ENCODE measurements around the gene PPP1R16B.
"Not testable (repeated sequence)": the region's sequence is repeated elsewhere in the genome, so short reads cannot be mapped to it uniquely, and the experiment has no call there.

PPP1R16B gene

DNA sequence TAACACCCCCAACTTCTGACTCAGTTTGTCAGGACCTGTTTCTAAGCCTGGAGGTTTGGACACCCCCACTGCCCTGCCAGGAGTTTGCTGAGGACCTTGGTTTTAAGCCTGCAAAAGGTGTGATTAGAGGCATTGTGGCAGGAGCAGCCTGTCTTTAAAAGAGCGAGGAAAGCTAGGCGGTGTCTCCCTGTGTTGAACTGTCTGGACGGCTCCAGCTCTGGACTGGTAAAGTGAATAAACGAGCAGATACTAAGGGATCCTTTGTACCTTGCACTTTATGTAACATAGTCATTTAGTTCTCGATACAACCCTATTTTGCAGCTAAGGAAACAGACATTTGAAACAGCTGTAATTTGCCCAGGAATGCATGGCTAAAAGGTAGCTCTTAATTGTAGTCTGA lies 135.1 kb downstream of the PPP1R16B start:
- no peak for DNase-seq

DNA sequence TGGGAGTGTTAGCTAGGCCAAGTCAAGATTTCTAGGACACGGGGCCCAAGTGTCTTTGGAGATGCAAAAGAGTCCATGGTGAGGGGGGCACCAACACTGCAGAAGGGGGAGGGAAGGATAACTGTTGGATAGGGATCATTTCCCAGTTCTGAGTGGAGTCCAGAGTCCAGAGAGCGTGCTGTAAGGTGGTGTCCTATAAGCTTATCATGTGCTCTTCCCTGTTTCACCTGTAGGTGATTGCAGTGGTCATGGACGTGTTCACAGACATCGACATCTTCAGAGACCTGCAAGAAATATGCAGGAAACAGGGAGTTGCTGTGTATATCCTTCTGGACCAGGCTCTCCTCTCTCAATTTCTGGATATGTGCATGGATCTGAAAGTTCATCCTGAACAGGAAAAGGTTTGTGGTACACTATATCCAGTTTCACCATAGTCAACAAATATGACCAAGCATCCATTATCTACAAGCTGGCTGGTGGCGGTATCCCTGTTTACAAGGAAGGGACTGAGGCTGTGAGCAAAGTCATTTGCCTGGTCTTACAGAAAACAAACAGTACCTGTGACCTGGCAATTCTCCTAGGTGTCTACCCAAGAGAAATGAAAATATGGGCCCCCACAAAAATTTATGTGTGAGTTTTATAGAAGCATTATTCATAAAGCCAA lies 136.4 kb downstream of the PPP1R16B start:
- no peak for DNase-seq

DNA sequence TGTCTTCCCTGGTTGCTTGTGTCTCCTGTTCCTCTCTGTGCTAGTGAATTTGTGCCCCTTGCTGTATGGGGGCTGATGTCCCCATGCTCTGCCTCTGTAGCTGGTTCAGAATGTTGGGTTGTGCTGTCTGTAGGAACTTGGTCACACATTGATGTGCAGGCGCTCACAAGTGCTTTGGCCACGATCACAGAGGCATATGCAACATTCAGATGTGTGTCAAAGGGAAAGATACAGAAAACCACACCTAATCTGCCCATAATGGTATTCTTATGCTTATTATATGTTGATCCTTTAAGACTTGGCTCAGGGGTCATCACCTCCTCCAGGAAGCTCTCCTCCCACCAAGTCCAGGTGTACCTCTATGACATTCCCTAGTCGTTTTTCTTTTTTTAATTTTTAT lies 139.5 kb downstream of the PPP1R16B start:
- DNase-seq, result no peak

GRCh38 chr20:38946836-38947235 lies 141.3 kb downstream of the PPP1R16B start:
- no peak for DNase-seq

- no peak for DNase-seq
Observed at GRCh38 chr20:38947931-38948362, 142.4 kb downstream of the PPP1R16B start.

- no peak for DNase-seq
Observed at GRCh38 chr20:38950254-38950653, 144.8 kb downstream of the PPP1R16B start.

GRCh38 chr20:38951611-38952010 lies 146.1 kb downstream of the PPP1R16B start:
- no peak for DNase-seq

- DNase-seq, result no peak
Observed at GRCh38 chr20:38952153-38952552, 146.7 kb downstream of the PPP1R16B start.

- DNase-seq, result no peak
Observed at GRCh38 chr20:38953630-38954340, 148.3 kb downstream of the PPP1R16B start.

DNA sequence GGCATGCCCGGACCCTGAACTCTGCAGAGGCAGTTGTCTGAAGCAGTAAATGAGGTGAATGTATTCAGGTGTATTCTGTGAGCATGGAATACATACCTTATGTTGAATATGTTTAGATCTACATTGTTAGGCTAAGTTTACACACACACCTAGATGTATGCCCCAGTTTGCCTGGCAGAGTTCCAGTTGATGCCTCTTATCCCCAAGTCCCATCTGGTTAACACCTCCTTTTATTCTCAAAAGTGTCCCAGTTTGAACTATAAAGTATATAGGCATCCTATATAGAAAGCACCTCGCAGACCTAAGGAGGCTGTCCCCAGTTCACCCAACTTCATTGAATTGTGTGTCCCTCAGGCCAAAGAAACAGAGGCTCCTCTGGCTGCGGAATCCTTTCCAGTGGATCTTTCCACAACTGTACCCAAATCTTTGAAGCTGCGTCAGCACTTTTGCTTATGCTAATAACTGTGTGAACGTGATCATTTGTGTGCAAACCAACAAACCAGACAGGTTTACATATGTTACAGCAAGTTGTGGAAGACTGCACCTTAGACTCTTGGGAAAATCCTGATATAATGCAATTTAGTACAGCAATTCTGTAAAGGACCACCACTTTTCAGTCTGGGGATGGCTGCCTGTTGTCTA lies 151.9 kb downstream of the PPP1R16B start:
- DNase-seq, result no peak

- no peak for DNase-seq
Observed at GRCh38 chr20:38957915-38958485, 152.5 kb downstream of the PPP1R16B start.

GRCh38 chr20:38960187-38960687 lies 154.7 kb downstream of the PPP1R16B start:
- DNase-seq, result not testable (repeated sequence)

DNA sequence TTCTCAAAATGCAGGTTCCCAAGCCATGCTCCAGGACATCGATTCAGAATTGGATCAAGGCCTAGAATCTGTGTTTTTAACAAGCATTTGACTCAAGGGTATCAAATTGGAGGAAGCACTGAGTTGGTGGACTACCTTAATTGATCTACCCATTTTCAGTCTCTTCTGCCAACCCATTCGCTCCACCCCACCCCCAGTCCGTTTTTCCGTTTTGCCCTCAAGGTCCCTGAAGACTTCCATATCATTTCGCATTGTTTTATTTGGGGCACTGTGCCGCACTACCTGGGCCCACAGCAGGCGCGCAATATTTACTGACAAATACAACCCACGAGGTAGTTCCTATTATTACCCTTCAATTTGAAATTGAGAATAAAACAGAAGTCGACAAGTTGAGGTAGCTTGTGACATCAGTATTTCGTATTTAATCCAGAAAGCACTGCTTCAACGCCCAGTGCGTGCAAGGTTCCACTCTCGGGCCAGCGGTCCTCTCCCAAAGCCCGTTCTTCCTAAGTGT lies 156.1 kb downstream of the PPP1R16B start:
- DNase-seq, result peak; percentile 26

- peak; percentile 99 for DNase-seq
Observed at GRCh38 chr20:38962044-38962927, 156.8 kb downstream of the PPP1R16B start, which contains the start of gene DHX35. TSS of gene DHX35 (plus strand) at chr20:38962344. CDS start at chr20:38962368, 24 bp downstream.

DNA sequence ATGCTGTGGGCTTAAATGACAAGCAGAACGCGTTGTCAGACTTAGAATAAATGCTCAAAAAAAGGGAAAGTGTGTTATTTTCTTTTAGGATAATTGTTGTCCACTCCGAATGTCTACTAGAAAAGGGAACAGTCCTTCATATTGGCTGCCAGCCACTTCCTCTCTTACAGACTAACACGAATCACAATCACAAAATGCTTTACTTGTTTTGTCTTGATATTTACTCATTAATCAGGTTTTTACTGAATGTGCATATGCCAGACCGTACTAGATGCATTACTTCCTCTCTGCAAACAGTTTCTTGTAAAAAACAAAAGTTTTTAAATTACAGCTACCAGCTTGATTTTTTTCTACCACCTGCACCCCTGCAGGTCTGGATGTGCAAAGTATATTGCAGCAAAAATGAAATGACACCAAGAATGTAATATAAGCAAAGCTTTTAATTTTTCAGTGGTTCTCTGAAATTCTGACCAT lies 157.5 kb downstream of the PPP1R16B start:
- DNase-seq, result no peak

GRCh38 chr20:38963745-38964144 lies 158.2 kb downstream of the PPP1R16B start:
- no peak for DNase-seq

GRCh38 chr20:38965264-38965663 lies 159.8 kb downstream of the PPP1R16B start:
- no peak for DNase-seq

- DNase-seq, result no peak
Observed at GRCh38 chr20:38968090-38968489, 162.6 kb downstream of the PPP1R16B start.

GRCh38 chr20:38969708-38970107 lies 164.2 kb downstream of the PPP1R16B start:
- DNase-seq, result no peak

DNA sequence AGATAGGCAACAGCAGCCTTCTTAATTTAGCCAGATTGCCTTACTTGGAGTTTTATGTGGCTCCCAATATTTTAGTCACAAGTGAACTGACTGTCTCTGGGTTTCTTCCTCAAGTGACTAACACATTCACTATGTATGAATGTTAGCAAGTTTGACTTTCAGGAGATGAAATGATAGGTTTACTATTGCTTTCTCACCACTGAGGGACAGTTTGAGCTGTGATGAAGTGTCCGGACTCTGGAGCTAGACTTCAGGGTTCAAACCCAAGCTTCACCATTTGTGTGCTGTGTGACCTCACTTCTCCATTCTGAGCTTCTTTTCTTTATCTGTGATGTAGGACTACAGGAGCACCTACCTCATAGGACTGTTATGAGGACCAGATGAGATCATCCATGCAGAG lies 164.8 kb downstream of the PPP1R16B start:
- no peak for DNase-seq
